ENCODE data around the gene GRM8.

GRCh38 chr7:127089146-127089545, 163.6 kb downstream of the GRM8 start:
- no peak for TF ChIP-seq EZH2phosphoT487 (IDR thresholded peaks at IDR 0.05; ENCODE audit: borderline replicate concordance, low read depth, low read length)
- no peak for TF ChIP-seq CTCF (conservative IDR thresholded peaks at IDR 0.05; ENCODE audit: low read length)
